ENCODE data around the gene STX10.

The STX10 gene

DNA sequence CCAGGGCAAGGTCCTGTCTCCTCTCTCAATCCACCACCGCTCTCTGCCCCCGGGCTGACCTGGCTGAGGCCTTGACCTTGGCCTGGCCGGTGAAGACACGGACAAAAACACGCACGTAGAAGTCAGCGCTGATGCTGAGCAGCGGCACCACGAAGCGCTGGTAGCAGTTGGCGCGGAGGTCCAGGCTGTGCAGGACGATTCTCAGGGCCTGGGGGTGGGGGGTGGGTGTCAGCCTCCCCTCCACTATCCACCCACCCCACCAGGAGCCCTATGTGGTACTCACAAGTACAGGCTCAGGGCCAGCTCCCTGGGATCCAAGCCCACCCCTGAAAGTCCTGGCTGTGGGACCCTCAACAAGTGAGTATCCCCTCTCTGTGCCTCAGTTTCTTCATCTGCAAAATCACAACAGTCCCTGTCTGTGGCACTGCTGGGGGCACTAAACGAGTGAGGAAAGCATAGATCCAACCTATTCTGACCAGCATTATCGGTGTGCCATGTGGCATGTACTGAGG, 40.0 kb downstream of the STX10 start:
- H3K9me3 ChIP-seq (ENCODE audit: control insufficient read depth, low read length), result no peaks in the 10 kb centered on the region
- DNase-seq, result no peak
- H3K27ac ChIP-seq (ENCODE audit: insufficient read depth, low read length, poor library complexity, severe bottlenecking), result no peak overlapping the region
- H3K4me1 ChIP-seq (ENCODE audit: control insufficient read depth, insufficient read depth, low read length, poor library complexity, severe bottlenecking), result peaks cover 4% of the 10 kb centered on the region
- H3K36me3 ChIP-seq (ENCODE audit: control insufficient read depth, insufficient read depth, low read length), result peaks cover 24% of the 10 kb centered on the region
- no peak overlapping the region for H3K4me3 ChIP-seq (ENCODE audit: insufficient read depth, low read depth, low read length, poor library complexity, severe bottlenecking)
- H3K27me3 ChIP-seq (replicated peaks; ENCODE audit: control insufficient read depth, insufficient read depth, low read length, poor library complexity, severe bottlenecking), result no peaks in the 10 kb centered on the region

DNA sequence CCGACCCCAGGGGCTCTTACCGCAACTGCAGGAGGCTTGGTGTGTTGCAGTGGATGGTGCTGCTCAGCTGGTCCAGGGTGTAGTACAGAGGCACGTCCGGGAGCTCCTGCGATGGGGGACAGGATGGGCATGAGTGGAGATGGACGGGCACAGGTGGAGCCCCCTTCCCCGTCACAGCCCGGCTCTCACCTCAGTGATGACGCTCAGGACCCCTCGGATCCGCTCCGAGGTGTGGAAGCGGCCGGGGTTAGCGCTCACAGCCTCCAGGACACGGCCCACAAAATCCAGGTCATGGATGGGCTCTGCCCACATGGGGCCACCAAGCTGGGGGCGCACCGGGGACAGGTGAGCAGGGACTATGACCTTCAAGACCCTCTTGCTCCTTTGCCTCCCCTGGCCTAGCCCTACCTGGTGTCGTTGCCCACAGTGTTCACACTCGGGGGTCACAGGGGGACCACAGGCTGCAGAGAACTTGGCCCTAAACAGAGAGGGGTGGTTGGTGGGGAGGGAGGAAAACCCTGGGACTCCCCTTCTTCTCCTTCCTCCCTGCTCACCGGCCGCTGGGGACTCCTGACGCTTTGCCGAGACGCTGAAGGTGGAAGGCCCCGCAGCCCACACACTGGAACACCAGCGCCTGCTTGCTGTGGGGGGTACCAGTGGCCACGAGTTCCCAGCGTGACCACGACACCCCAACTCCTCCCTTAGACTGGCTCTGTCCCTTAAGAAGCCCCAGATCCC, 40.6 kb downstream of the STX10 start:
- peaks cover 24% of the 10 kb centered on the region for H3K36me3 ChIP-seq (ENCODE audit: control insufficient read depth, insufficient read depth, low read length)
- no peak overlapping the region for H3K4me3 ChIP-seq (ENCODE audit: insufficient read depth, low read depth, low read length, poor library complexity, severe bottlenecking)
- H3K27ac ChIP-seq (ENCODE audit: insufficient read depth, low read length, poor library complexity, severe bottlenecking), result no peak overlapping the region
- no peaks in the 10 kb centered on the region for H3K9me3 ChIP-seq (ENCODE audit: control insufficient read depth, low read length)
- no peaks in the 10 kb centered on the region for H3K27me3 ChIP-seq (replicated peaks; ENCODE audit: control insufficient read depth, insufficient read depth, low read length, poor library complexity, severe bottlenecking)
- no peak for DNase-seq
- peaks cover 7% of the 10 kb centered on the region for H3K4me1 ChIP-seq (ENCODE audit: control insufficient read depth, insufficient read depth, low read length, poor library complexity, severe bottlenecking)

DNA sequence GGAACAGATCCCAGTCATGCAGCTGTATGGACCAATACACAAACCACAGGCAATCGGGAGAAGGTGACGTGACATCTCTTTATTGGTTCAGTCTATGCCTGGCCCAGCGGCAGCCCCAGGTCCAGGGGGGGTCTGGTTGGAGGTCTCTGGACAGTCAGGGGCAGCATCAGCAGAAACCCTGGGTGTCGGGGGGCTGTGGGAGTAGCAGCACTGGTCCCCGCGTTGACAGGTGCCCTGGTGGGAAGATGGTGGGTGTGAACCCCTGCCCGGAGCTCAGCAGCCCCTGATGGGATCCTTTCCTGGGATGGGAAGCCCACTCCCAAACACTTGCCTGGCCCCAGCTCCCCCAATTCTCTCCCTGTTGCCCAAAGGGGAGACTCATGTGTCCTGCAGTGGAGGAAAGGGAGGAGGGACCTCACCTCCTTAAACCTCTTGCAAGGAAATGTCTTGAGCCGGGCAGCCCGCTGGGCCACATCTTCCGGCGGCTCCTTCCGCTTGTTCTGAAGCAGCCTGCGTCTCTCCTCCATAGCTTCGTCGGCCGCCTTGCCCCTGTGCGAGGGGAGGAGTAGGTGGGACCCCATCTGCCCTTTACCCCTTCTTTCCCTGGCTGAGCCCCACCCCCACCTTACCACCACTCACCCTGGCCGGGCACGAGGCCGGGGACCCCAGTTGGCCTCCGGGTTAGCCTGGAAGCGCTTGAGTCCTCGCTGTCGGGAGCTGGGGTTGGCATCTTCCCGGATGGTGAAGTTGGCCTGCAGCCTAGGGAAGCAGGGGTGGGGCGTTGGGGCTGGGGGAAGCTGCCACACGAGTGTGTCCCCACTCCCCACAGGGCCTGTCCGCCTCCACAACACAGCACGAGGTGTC, 45.1 kb downstream of the STX10 start:
- Histone ChIP-seq H3K27me3 (replicated peaks; ENCODE audit: control insufficient read depth, insufficient read depth, low read length, poor library complexity, severe bottlenecking) (no peaks in the 10 kb centered on the region), H3K36me3 (ENCODE audit: control insufficient read depth, insufficient read depth, low read length) (peaks cover 9% of the 10 kb centered on the region), H3K27ac (ENCODE audit: insufficient read depth, low read length, poor library complexity, severe bottlenecking) (peak overlapping the region; percentile 66), H3K9me3 (ENCODE audit: control insufficient read depth, low read length) (no peaks in the 10 kb centered on the region), H3K4me1 (ENCODE audit: control insufficient read depth, insufficient read depth, low read length, poor library complexity, severe bottlenecking) (peaks cover 46% of the 10 kb centered on the region), H3K4me3 (ENCODE audit: insufficient read depth, low read depth, low read length, poor library complexity, severe bottlenecking) (peak overlapping the region; percentile 68)
- DNase-seq, result no peak

DNA sequence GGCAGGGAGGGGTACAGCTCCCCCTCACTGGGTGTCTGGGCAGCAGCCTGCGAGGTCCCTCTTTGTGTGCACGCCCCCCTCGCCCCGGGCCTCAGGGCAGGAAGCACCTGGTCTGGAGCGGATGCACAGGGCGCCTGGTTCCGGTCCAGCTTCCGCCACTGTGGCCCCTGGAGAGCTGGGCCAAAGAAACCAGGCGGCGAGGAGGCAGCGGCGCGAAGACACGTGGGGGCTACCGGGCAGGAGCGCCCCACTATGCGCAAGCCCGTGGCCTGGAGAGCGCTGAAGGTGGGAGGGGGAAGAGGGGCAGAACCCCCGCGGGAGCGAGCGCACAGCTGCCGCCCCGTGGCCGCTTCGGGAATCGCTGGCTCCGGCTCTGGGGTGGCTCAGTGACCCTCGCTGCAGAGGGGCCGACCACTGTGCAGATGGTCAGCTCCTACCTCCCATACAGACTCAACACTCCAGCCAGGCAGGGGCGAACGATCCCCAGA, 45.8 kb downstream of the STX10 start:
- peak overlapping the region; percentile 66 for H3K27ac ChIP-seq (ENCODE audit: insufficient read depth, low read length, poor library complexity, severe bottlenecking)

DNA sequence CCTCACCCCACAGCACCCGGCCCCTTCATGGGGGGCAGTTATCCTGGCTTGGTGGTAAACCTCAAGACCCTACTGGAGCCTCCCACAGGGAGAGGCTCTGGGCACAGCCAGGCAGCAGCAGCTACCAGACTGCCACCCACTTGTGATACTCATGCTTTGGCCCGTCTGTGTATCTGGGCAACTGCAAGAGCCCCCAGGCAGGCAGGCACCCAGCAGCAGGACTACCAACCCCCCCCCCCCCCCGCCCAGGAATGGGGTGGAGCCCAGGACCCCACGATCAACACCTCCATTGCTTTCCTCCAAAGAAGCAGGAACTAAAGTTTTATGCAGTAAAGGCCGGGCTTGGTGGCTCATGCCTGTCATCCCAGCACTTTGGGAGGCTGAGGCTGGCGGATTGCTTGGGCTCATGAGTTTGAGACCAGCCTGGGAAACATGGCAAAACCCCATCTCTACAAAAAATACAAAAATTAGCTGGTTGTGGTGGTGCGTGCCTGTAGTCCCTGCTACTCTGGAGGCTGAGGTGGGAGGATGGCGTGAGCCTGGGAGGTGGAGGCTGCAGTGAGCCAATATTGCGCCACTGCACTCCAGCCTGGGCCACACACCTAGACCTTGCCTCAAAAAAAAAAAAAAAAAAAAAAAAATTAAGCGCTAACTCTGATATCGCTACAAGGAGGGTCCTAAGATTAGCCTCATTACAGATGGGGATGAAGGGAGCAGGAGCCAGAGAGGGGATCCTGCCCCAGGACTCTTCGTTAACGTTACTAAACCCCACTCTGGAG, 46.4 kb downstream of the STX10 start:
- Histone ChIP-seq H3K4me3 (ENCODE audit: insufficient read depth, low read depth, low read length, poor library complexity, severe bottlenecking) (peak overlapping the region; percentile 68), H3K27ac (ENCODE audit: insufficient read depth, low read length, poor library complexity, severe bottlenecking) (peak overlapping the region; percentile 66), H3K9me3 (ENCODE audit: control insufficient read depth, low read length) (no peaks in the 10 kb centered on the region), H3K36me3 (ENCODE audit: control insufficient read depth, insufficient read depth, low read length) (no peaks in the 10 kb centered on the region), H3K4me1 (ENCODE audit: control insufficient read depth, insufficient read depth, low read length, poor library complexity, severe bottlenecking) (peaks cover 55% of the 10 kb centered on the region), H3K27me3 (replicated peaks; ENCODE audit: control insufficient read depth, insufficient read depth, low read length, poor library complexity, severe bottlenecking) (no peaks in the 10 kb centered on the region)
- no peak for DNase-seq

More for the DNA sequence above, 45.8 kb downstream of the STX10 start:
- Histone ChIP-seq H3K27me3 (replicated peaks; ENCODE audit: control insufficient read depth, insufficient read depth, low read length, poor library complexity, severe bottlenecking) (no peaks in the 10 kb centered on the region), H3K4me3 (ENCODE audit: insufficient read depth, low read depth, low read length, poor library complexity, severe bottlenecking) (peak overlapping the region; percentile 68), H3K9me3 (ENCODE audit: control insufficient read depth, low read length) (no peaks in the 10 kb centered on the region), H3K4me1 (ENCODE audit: control insufficient read depth, insufficient read depth, low read length, poor library complexity, severe bottlenecking) (peaks cover 51% of the 10 kb centered on the region), H3K36me3 (ENCODE audit: control insufficient read depth, insufficient read depth, low read length) (peaks cover 4% of the 10 kb centered on the region)
- DNase-seq, result peak in 2 of 3 donors; percentile 44 to 57

DNA sequence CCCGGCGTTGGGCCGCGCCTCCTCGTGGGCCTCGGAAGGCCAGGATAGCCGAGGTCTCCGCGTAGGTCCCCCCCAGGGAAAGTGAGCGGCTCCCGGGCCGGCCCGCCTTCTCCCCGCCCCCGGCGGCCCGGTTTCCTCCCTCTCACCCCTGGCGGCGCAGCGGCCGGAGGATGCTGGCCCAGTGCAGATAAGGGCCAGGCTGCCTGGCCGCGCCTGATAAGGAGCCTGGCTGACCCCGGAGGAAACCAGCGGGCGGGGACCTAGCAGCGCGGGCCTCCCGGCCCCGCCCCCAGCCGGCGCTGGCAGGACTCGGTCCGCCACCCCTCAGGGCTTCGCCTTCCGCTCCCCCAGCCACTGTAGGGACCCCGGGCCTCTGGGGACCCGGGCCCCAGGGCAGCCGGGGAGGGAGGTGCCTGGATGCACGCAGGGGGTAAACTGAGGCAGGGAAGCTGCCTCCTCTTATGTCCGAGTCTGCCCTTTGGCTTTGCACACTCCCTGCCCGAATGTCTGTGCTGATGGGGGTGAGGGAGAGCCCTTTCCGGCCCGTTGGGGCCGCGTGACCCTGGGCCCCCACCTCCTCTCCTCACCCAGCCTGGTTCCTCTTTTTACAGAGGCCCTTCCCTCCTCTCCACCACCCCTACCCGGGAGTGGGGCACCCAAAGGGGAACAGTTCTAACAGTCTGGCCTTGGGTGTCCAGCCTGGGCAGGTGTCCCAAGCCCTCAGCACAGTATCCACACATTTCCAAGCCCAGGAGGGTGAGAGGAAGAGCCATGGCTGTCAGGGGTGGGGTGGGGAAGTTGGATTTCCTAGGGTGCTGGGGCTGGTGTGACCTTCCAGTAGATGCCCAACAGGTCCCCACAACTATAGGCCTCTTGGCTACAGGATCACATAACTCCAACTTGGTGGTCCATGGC, 47.3 kb downstream of the STX10 start, which contains the start of gene LYL1:
Gene LYL1, minus strand, starts transcription at position 193 of the 915 bp plus-strand sequence. CDS start 1,687 bp downstream, outside the sequence.
- Histone ChIP-seq H3K4me3 (ENCODE audit: insufficient read depth, low read depth, low read length, poor library complexity, severe bottlenecking) (peak within 1 kb of the TSS; percentile 63), H3K27me3 (replicated peaks; ENCODE audit: control insufficient read depth, insufficient read depth, low read length, poor library complexity, severe bottlenecking) (peaks cover under 1% of the 10 kb centered on the region), H3K36me3 (ENCODE audit: control insufficient read depth, insufficient read depth, low read length) (no peaks in the 10 kb centered on the region), H3K9me3 (ENCODE audit: control insufficient read depth, low read length) (no peaks in the 10 kb centered on the region), H3K4me1 (ENCODE audit: control insufficient read depth, insufficient read depth, low read length, poor library complexity, severe bottlenecking) (peaks cover 62% of the 10 kb centered on the region), H3K27ac (ENCODE audit: insufficient read depth, low read length, poor library complexity, severe bottlenecking) (peak within 1 kb of the TSS; percentile 65)
- DNase-seq, result no peak

DNA sequence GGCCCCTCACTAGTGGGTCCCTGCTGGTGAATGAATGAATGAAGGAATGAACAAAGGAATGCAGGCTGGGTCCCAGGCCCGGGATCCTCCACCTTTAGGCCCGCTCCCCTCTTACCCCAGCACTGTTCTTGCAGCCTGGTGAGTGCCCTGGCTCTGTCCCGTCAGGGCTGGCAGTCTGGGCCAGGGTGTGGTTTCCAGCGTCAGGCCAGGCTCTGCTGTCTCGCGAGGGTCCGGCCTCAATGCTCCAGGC, 47.8 kb downstream of the STX10 start:
- Histone ChIP-seq H3K27ac (ENCODE audit: insufficient read depth, low read length, poor library complexity, severe bottlenecking) (peak overlapping the region; percentile 65), H3K4me1 (ENCODE audit: control insufficient read depth, insufficient read depth, low read length, poor library complexity, severe bottlenecking) (peaks cover 68% of the 10 kb centered on the region), H3K4me3 (ENCODE audit: insufficient read depth, low read depth, low read length, poor library complexity, severe bottlenecking) (peak overlapping the region; percentile 63), H3K9me3 (ENCODE audit: control insufficient read depth, low read length) (no peaks in the 10 kb centered on the region), H3K27me3 (replicated peaks; ENCODE audit: control insufficient read depth, insufficient read depth, low read length, poor library complexity, severe bottlenecking) (peaks cover 5% of the 10 kb centered on the region), H3K36me3 (ENCODE audit: control insufficient read depth, insufficient read depth, low read length) (no peaks in the 10 kb centered on the region)
- DNase-seq, result no peak

DNA sequence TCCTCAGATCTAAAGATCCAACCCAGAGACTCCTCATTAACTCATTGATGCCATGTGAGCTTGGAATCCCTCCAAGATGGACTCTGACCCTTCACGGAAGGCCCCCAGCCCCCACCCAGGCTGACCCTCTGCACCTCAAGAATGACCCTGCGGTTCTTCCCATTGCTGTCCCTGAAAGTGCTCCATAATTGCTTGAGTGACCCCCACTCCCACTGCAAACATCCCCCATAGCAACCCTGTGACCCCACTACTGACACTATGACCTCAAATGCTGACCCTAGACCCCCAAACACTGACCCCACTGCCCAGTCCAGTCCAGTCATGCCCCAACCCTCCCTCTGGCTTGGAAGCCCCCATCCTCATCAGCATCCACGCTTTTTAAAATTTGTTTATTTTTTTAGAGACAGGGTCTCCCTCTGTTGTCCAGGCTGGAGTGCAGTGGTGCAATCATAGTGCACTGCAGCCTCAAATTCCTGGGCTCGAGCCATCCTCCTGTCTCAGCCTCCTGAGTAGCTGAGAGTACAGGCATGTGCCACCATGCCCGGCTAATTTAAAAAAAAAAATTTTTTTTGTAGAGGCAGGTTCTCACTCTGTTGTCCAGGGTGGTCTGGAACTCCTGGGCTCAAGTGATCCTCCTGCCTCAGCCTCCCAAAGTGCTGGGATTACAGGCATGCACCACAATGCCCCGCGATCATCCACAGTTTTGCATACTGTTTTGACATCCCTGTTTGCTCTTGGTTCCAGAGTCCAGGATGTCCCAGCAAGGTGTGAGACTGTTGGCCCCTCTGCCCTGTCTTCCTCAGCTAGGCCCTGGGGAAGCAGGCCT, 48.4 kb downstream of the STX10 start:
- H3K4me3 ChIP-seq (ENCODE audit: insufficient read depth, low read depth, low read length, poor library complexity, severe bottlenecking), result peak overlapping the region; percentile 63

More for the DNA sequence above, 48.4 kb downstream of the STX10 start:
- no peaks in the 10 kb centered on the region for H3K9me3 ChIP-seq (ENCODE audit: control insufficient read depth, low read length)
- H3K27ac ChIP-seq (ENCODE audit: insufficient read depth, low read length, poor library complexity, severe bottlenecking), result peak overlapping the region; percentile 65
- H3K27me3 ChIP-seq (replicated peaks; ENCODE audit: control insufficient read depth, insufficient read depth, low read length, poor library complexity, severe bottlenecking), result peaks cover 11% of the 10 kb centered on the region
- no peak for DNase-seq
- no peaks in the 10 kb centered on the region for H3K36me3 ChIP-seq (ENCODE audit: control insufficient read depth, insufficient read depth, low read length)
- H3K4me1 ChIP-seq (ENCODE audit: control insufficient read depth, insufficient read depth, low read length, poor library complexity, severe bottlenecking), result peaks cover 72% of the 10 kb centered on the region
